ENCODE results near the gene SMNDC1. TPM values are rescaled to one million over a fixed set of nuclear protein-coding genes. Genes with fewer than 3 reads are reported as not detected.
A peak's percentile ranks its signal among the peaks of the same experiment; 100 is the strongest.
"Not testable (repeated sequence)": the region's sequence is repeated elsewhere in the genome, so short reads cannot be mapped to it uniquely, and the experiment has no call there.

SMNDC1 gene
- total RNA-seq, 1 experiment from 2014 or later: 6.6 TPM

DNA sequence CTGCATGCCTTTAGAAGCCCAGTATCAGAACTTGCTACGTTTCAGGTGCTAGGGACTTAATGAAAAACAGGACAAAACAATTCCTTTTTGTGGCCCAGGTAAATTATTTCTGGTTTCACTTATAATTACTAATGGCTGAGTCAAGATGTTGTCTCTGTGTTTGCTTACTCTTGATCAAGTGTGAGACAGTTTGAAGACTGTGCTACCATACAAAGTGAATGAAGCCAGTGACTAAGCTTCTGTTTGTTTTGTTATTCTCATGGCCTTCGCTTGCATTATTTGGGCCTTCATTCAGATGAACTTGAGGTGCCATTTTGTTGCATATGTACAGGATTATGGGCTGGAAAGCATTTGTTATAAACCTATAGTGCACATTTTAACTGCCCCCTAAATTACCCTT is 17.9 kb downstream of the SMNDC1 start:
- DNase-seq (ENCODE audit: low read depth in 1 of 2, low spot score in 2 of 2): no peak
- peaks cover 40% of the 10 kb centered on the region for H3K36me3 ChIP-seq
- no peaks in the 10 kb centered on the region; the same call in 1 of the 2 replicates for H3K27me3 ChIP-seq (replicated peaks)
- no peak overlapping the region for H3K27ac ChIP-seq
- H3K4me1 ChIP-seq (replicated peaks): peaks cover 10% of the 10 kb centered on the region
- H3K4me3 ChIP-seq: no peak overlapping the region
- H3K9me3 ChIP-seq (replicated peaks): no peaks in the 10 kb centered on the region

DNA sequence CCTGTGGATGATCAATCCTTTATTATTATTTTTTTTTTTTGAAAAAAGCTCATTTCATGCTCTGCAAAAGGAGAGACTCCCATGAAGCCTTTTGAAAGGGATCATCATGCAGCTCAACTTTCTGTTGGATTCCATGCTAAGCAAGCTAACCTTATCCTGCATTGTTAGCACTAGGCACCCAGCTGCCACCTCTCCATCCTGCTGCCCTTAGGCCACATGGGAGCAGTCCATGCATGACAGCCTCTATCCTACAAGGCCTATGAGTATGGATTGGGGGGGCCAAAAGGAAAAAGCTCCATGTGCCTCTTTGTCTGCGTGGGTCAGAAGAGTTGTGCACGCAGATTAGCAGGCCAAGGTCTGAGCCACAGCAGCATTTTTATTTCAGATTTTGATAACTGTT is 19.2 kb downstream of the SMNDC1 start:
- DNase-seq (ENCODE audit: low read depth in 1 of 2, low spot score in 2 of 2): no peak
- H3K27ac ChIP-seq: no peak overlapping the region
- H3K36me3 ChIP-seq: peaks cover 28% of the 10 kb centered on the region
- peaks cover 10% of the 10 kb centered on the region for H3K4me1 ChIP-seq (replicated peaks)
- no peak overlapping the region for H3K4me3 ChIP-seq
- no peaks in the 10 kb centered on the region for H3K9me3 ChIP-seq (replicated peaks)
- no peaks in the 10 kb centered on the region; the same call in 1 of the 2 replicates for H3K27me3 ChIP-seq (replicated peaks)

DNA sequence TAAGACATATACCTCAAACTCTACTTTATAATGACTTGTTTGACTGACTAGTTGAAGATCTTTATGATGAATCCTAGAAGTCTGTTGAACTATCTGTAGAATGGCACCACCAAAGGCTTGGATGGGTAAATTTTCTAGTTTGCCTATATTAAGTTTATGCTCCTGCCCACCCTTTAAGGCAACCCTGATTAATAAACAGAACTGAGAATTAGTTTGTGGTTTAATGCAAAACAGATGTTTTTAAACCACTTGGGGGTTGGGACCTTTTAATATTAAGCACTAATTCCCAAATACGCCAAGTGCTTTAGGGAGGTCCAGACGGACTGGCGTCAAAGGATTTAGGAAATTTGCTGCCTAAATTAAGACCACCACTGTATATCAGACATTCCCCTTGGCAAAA is 20.5 kb downstream of the SMNDC1 start:
- DNase-seq (ENCODE audit: low read depth in 1 of 2, low spot score in 2 of 2): no peak
- Histone ChIP-seq H3K9me3 (replicated peaks) (no peaks in the 10 kb centered on the region), H3K4me3 (no peak overlapping the region), H3K27ac (no peak overlapping the region), H3K4me1 (replicated peaks) (peaks cover 11% of the 10 kb centered on the region), H3K36me3 (peaks cover 16% of the 10 kb centered on the region), H3K27me3 (replicated peaks) (no peaks in the 10 kb centered on the region; the same call in 1 of the 2 replicates)

DNA sequence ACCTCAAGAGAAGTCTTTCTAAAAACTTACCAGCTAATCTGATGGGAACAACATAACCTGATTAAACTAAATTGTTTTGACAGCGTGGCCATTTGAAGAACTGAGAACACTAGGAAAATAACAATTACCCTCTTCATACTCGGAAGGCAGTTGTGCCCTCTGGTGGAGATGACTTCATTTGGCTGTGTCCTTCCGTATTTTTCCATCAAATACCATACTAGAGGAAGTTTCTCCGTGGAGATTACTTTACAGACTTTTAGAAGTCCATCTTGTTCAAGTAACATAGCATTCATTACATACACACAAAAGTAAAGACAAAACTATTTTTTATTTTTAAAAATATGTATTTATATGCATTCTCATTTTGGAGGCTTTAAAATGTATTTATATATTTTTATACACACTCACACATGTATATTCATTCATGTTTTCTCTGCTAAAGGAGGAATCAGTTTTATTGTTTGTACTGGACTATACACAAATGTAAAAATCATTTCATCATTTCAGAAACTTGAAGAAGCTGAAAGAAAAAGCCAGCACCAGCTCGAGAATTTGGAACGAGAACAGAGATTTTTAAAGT is 25.2 kb downstream of the SMNDC1 start:
- no peak overlapping the region for H3K4me3 ChIP-seq
- no peaks in the 10 kb centered on the region for H3K9me3 ChIP-seq (replicated peaks)
- H3K27ac ChIP-seq: no peak overlapping the region
- peak; percentile 54 to 63 for DNase-seq (ENCODE audit: low read depth in 1 of 2, low spot score in 2 of 2)
- no peaks in the 10 kb centered on the region for H3K27me3 ChIP-seq (replicated peaks)
- H3K36me3 ChIP-seq: no peaks in the 10 kb centered on the region
- H3K4me1 ChIP-seq (replicated peaks): peaks cover 4% of the 10 kb centered on the region; the same call in 1 of the 2 replicates

DNA sequence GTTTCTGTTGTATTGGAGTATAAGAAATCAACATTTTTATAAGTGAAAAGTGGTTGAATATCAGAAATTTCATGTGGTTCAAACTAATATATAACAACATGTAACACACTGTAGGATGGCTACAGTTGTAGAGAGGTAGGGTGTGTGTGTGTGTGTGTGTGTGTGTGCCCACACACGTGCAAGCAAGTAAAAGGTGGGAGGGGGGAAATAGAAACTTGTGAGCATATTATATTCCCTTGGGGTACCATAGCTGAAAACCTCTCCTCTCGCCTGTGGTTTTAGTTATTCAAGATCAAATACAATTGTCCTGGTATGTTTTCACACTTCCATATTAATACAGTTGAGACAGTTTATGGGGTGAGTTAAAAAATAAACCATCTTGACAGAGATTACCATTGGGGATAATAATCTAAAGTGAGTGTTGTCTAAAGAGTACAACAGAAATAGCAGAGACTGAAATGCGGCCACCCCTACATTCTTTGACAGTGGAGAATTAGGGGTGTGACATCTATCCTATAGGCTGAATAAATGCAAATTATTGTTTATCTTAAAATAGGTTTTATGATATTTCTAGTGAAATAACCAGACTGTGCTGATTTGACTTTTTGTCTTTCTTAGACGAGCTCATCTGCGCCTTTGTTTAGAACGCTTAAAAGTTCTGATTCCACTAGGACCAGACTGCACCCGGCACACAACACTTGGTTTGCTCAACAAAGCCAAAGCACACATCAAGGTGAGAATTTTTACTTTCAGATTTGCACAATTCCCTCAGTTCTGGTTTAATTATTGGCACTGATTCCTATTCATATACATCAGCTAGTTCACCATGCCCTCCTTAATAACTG is 25.9 kb downstream of the SMNDC1 start:
- H3K27ac ChIP-seq: no peak overlapping the region
- no peaks in the 10 kb centered on the region for H3K27me3 ChIP-seq (replicated peaks)
- H3K36me3 ChIP-seq: no peaks in the 10 kb centered on the region
- no peak for DNase-seq (ENCODE audit: low read depth in 1 of 2, low spot score in 2 of 2)
- H3K9me3 ChIP-seq (replicated peaks): no peaks in the 10 kb centered on the region
- H3K4me1 ChIP-seq (replicated peaks): peaks cover 4% of the 10 kb centered on the region; the same call in 1 of the 2 replicates
- no peak overlapping the region for H3K4me3 ChIP-seq

DNA sequence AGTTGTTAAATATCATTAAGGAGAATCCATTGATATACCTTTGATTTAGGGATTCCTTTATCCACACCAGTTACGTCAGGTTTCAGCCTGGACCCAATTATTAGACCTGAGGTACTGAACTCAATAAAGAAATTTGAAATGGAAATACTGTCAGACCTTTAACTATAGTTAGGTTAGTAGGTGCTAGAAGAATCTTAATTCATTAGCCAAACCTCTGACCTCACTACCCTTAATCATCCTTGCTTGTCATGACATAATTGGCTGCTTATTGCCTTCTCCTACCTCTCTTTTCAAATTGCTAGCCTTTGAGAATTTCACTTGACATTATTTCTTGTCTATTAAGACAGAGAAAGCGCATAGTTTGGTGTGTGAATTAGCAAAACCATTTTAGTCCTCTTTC is 27.1 kb downstream of the SMNDC1 start:
- Histone ChIP-seq H3K27me3 (replicated peaks) (no peaks in the 10 kb centered on the region), H3K4me3 (no peak overlapping the region), H3K36me3 (no peaks in the 10 kb centered on the region), H3K9me3 (replicated peaks) (no peaks in the 10 kb centered on the region), H3K4me1 (replicated peaks) (peaks cover 4% of the 10 kb centered on the region; the same call in 1 of the 2 replicates), H3K27ac (no peak overlapping the region)
- DNase-seq (ENCODE audit: low read depth in 1 of 2, low spot score in 2 of 2): no peak

DNA sequence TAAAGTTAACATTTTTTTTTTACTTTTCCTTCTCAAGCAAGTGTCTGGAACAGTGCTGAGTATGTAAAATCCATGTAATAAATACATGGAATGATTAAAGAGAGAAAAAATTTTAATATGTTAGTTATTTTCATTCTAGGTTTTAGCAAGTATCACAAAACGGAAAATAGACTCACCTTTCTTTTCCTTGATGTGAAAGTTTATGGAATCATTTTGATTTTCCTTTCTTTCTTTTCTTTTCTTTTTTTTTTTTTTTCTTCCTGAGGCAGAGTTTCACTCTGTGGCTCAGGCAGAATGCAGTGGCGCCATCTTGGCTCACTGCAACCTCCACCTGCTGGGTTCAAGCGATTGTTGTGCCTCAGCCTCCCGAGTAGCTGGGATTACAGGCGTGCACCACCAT is 28.1 kb downstream of the SMNDC1 start:
- H3K27me3 ChIP-seq (replicated peaks): no peaks in the 10 kb centered on the region
- DNase-seq (ENCODE audit: low read depth in 1 of 2, low spot score in 2 of 2): no peak
- peaks cover 4% of the 10 kb centered on the region; the same call in 1 of the 2 replicates for H3K4me1 ChIP-seq (replicated peaks)
- no peak overlapping the region for H3K27ac ChIP-seq
- no peak overlapping the region for H3K4me3 ChIP-seq
- H3K9me3 ChIP-seq (replicated peaks): no peaks in the 10 kb centered on the region
- H3K36me3 ChIP-seq: no peaks in the 10 kb centered on the region

DNA sequence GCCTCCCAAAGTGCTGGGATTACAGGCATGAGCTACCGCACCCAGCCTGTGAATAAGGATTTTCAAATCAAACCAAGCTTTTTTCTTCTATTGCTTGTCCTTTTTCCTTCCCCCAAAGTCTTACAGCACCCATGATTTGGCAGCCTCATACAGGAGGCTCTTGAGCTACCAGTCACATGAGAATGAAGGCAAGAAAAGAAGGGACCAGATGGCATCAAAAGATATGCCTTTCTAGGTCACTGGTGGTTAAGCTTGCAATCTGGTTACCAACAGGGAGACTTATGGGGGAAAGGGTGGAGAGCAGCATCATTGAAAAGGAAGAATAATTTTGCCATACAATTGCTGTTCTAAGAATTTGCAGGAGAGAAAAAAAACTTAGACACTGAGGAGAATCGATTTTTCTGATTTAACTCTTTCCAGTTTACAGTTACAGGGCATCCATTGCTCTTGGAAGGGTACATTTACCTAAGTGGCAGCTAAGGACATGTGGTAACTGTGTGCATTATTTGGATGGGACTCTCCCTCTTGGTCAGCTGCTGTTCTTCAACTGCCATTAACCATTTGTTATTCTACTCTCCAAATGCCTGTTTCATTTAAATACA is 29.5 kb downstream of the SMNDC1 start:
- no peak for DNase-seq (ENCODE audit: low read depth in 1 of 2, low spot score in 2 of 2)
- no peaks in the 10 kb centered on the region for H3K27me3 ChIP-seq (replicated peaks)
- no peak overlapping the region for H3K27ac ChIP-seq
- no peaks in the 10 kb centered on the region for H3K36me3 ChIP-seq
- peaks cover 4% of the 10 kb centered on the region; the same call in 1 of the 2 replicates for H3K4me1 ChIP-seq (replicated peaks)
- H3K4me3 ChIP-seq: no peak overlapping the region
- no peaks in the 10 kb centered on the region for H3K9me3 ChIP-seq (replicated peaks)

DNA sequence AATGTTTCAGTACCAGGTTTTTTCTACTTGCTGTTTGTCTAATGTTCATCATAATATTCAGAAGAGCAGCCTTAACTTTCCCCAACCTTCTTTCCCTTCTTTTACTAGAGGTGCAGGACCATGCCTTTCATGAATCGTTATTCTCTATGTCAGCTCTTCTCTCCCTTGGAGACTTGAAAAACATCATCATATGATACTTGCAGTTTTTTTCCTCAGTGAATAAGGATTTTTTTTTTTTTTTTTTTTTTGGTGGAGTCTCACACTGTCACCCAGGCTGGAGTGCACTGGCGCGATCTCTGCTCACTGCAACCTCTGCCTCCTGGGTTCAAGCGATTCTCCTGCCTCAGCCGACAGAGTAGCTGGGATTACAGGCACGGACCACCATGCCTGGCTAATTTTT is 30.1 kb downstream of the SMNDC1 start:
- H3K4me1 ChIP-seq (replicated peaks): peaks cover 4% of the 10 kb centered on the region; the same call in 1 of the 2 replicates
- no peaks in the 10 kb centered on the region for H3K36me3 ChIP-seq

DNA sequence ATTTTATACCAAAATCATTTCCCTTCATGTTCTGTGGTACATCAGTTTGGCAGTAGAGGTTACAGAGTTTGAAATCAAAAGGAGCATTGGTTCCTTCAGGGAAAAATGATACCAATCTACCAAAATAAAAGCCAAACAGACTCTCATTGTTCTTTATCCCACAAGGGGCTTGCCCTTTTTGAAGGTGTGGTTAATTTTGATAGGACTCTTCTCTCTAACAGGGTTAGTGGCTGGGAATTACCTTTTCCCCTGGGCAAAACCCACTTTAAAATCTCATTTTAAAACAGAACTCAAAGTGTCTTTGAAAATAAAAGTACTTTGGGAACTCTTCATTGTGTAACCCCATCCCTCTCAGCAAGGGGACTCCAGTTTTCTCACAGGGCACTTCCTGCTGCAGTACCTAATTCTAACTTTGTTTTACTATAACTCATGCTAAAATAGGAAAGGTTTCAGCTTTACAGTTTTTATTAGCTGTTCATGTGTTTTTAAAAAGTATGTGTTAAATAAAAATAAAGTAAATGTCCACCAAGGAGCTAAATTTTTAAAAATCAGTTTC is 30.6 kb downstream of the SMNDC1 start:
- no peaks in the 10 kb centered on the region for H3K9me3 ChIP-seq (replicated peaks)
- no peak for DNase-seq (ENCODE audit: low read depth in 1 of 2, low spot score in 2 of 2)

More for the DNA sequence above, 30.1 kb downstream of the SMNDC1 start:
- Histone ChIP-seq H3K27ac (no peak overlapping the region), H3K9me3 (replicated peaks) (no peaks in the 10 kb centered on the region), H3K4me3 (no peak overlapping the region), H3K27me3 (replicated peaks) (no peaks in the 10 kb centered on the region)
- DNase-seq (ENCODE audit: low read depth in 1 of 2, low spot score in 2 of 2): no peak

DNA sequence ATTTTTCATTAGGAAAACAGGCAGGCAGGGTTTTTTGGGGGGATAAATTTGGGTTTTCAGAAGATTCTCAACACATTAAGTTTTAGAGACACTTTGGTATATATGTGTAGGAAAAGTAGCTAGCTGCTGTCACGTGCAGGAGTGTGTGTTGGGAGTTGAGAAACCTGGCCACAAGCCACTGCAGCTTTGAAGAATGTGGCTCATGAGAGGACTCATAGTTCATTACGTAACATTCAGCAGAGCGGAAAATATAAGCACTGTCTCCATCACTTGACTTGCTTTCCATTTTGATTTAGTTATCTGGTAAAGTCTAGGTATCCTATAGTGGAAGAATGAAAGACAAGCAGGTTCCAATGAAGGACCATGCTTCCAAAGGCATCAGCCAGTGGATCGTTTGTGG is 31.2 kb downstream of the SMNDC1 start:
- no peaks in the 10 kb centered on the region for H3K27me3 ChIP-seq (replicated peaks)
- H3K9me3 ChIP-seq (replicated peaks): no peaks in the 10 kb centered on the region
- no peak overlapping the region for H3K4me3 ChIP-seq
- H3K27ac ChIP-seq: no peak overlapping the region
- no peaks in the 10 kb centered on the region for H3K4me1 ChIP-seq (replicated peaks)
- DNase-seq (ENCODE audit: low read depth in 1 of 2, low spot score in 2 of 2): no peak
- H3K36me3 ChIP-seq: no peaks in the 10 kb centered on the region

More for the DNA sequence above, 30.6 kb downstream of the SMNDC1 start:
- no peak overlapping the region for H3K27ac ChIP-seq
- no peak overlapping the region for H3K4me3 ChIP-seq
- H3K27me3 ChIP-seq (replicated peaks): no peaks in the 10 kb centered on the region
- H3K36me3 ChIP-seq: no peaks in the 10 kb centered on the region
- peaks cover 2% of the 10 kb centered on the region; the same call in 1 of the 2 replicates for H3K4me1 ChIP-seq (replicated peaks)

DNA sequence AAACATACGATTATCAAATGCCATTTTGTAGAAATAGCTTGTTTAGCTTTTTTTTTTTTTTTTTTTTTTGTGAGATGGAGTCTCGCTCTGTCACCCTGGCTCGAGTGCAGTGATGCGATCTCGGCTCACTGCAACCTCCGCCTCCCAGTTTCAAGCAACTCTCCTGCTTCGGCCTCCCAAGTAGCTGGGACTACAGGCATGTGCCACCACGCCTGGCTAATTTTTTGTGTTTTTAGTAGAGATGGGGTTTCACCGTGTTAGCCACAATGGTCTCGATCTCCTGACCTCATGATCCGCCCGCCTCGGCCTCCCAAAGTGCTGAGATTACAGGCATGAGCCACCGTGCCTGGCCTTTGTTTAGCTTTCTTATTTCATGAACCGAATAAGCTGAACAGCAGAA is 31.7 kb downstream of the SMNDC1 start:
- H3K27ac ChIP-seq; DNase-seq (ENCODE audit: low read depth in 1 of 2, low spot score in 2 of 2); H3K36me3 ChIP-seq; H3K4me1 ChIP-seq (replicated peaks); H3K4me3 ChIP-seq; H3K27me3 ChIP-seq (replicated peaks); H3K9me3 ChIP-seq (replicated peaks): not testable (repeated sequence)

DNA sequence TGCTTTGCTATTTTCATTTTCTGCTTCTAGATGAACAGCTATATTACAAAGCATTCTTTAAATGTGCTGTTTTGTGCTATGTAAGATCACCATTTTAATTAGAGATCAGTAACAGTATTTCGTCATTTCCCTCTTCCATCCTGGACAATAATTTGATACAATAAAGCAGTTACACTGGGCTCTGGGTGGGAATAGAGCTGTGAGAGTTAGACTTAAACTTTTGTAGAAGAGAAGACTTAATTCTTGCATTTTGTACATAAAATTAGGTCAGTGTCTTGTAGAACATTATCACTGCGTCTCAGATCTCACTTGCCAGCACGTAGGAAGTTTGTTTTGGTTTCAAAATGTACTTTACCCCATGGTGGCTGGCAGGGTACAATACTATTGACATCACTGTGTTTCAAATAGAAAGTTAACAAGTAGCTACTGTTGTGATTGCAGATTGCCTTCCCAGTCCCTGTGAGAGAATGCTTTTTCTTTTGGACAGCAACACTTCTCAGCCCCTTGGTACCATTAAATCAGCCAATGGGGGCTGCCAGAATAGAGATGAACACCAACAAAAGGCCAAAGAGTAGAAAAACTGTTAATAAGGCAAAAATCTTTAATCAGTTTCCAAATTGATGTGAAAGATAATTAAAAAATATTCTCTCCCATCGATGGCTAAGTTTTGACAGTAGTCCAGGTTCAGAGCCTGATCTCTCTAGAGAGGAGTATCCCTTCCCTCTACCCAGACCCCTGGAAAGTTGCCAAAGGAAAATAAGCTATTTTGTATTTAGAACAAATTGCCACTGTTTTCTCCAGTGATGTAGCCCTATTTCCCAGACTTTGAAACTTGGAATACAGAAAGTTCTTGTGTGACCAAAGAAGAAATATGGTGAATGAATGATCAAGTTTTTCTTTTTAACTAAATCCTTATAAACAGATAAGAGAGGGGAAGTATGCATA is 35.1 kb downstream of the SMNDC1 start:
- DNase-seq (ENCODE audit: low read depth in 1 of 2, low spot score in 2 of 2): peak in 1 of 2 experiments; percentile 7
- H3K4me3 ChIP-seq: no peak overlapping the region
- no peak overlapping the region for H3K27ac ChIP-seq

More for the DNA sequence above, 35.1 kb downstream of the SMNDC1 start:
- H3K36me3 ChIP-seq: no peaks in the 10 kb centered on the region
- H3K4me1 ChIP-seq (replicated peaks): no peaks in the 10 kb centered on the region
- H3K27me3 ChIP-seq (replicated peaks): no peaks in the 10 kb centered on the region
- no peaks in the 10 kb centered on the region for H3K9me3 ChIP-seq (replicated peaks)
